Stimulated activated naive B cell treated with anti-CD40 and anti-IgM and Interleukin-4, amounts not matched to agents 10 μg/mL and 1 μg/mL and 100 μg/mL, for 72 hours (primary cell): ENCODE results near the gene BLOC1S4.
"Not testable (repeated sequence)": the region's sequence is repeated elsewhere in the genome, so short reads cannot be mapped to it uniquely, and the experiment has no call there.

ENCODE experiments used
- ATAC-seq, 2 donors: fragments of 150-1000 bp; cut with Tn5 transposase; replicated peaks; 2 replicates each; pipeline ENCODE4 v1.10.0; 2021; ENCODE audit warnings: moderate library complexity in 1 of 2
- DNase-seq: peaks from one replicate; pipeline ENCODE4 v3.0.0; 2021
- H3K27ac Mint-ChIP-seq: one replicate; pipeline ENCODE4 v1.8.0; 2022; ENCODE audit warnings: mild to moderate bottlenecking, mixed read lengths
- H3K27me3 Mint-ChIP-seq, 2 donors: one replicate each; pipeline ENCODE4 v1.8.0; 2022; ENCODE audit warnings: mixed read lengths in 2 of 2
- H3K36me3 Mint-ChIP-seq, 2 donors: one replicate each; pipeline ENCODE4 v1.8.0; 2022; ENCODE audit warnings: mixed read lengths in 2 of 2, mild to moderate bottlenecking in 1 of 2
- H3K4me1 Mint-ChIP-seq, 2 donors: one replicate each; pipeline ENCODE4 v1.8.0; 2022; ENCODE audit warnings: mixed read lengths in 2 of 2, mild to moderate bottlenecking in 1 of 2
- H3K4me3 Mint-ChIP-seq, 2 donors: one replicate each; pipeline ENCODE4 v1.8.0; 2022; ENCODE audit warnings: mild to moderate bottlenecking in 2 of 2, mixed read lengths in 2 of 2, moderate library complexity in 1 of 2
- H3K9me3 Mint-ChIP-seq, 2 donors: one replicate each; pipeline ENCODE4 v1.8.0; 2022; ENCODE audit warnings: mixed read lengths in 2 of 2, mild to moderate bottlenecking in 1 of 2

BLOC1S4 gene

DNA sequence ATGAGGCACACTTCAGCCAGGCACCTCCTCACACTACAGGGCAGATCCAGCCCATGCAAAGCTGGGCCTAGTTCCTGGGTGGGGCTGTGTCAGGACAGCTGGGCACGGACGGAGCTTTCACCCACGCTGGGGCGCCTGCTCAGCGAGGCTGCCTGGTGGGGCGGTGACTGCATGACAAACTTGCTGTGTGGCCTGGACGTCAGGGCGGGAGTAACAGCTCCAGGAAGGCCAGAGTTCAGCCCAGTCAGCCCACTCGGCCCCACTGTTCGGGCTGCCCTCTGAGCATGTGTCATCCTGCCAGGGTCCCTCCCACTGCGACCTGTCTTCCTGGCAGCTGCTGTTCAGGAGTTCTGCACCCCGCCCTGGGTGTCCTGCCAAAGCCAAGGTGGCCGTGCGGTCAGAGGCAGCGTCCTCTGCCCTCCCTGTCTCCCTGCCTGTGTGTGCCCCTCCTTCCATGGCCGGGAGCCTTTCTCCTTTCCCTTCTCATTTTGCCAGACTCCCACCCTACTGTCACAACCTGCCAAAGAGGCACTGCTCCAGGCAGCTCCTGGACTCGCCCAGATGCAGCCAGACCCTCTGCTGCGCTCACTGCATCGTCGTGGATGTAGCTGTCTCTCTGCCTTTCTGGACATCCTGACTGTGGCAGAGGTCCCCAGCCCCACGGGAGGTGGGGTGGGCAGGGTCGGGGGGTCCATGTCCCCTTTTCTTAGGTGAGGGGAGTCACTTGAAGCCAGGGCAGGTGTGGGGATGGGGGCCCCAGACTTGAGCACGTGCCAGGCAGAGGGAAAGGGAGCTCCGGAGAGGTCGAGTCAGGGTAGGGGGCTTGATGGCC, 33.6 kb downstream of the BLOC1S4 start:
- DNase-seq: no peak
- Mint-ChIP-seq H3K36me3 (no peaks in the 10 kb centered on the region), H3K27ac (no peak overlapping the region), H3K27me3 (peaks cover 13% of the 10 kb centered on the region in 2 donors), H3K9me3 (peaks cover 0 to 1% of the 10 kb centered on the region in 2 donors), H3K4me1 (peaks cover 0 to 3% of the 10 kb centered on the region in 2 donors), H3K4me3 (no peak overlapping the region)
- ATAC-seq: no peak

GRCh38 chr4:6750286-6751221, 34.6 kb downstream of the BLOC1S4 start:
- no peaks in the 10 kb centered on the region for H3K36me3 Mint-ChIP-seq
- no peak overlapping the region for H3K4me3 Mint-ChIP-seq
- H3K9me3 Mint-ChIP-seq: no peaks in the 10 kb centered on the region
- DNase-seq: no peak
- no peak overlapping the region for H3K27ac Mint-ChIP-seq
- peaks cover 0 to 3% of the 10 kb centered on the region in 2 donors for H3K4me1 Mint-ChIP-seq
- peaks cover 7 to 8% of the 10 kb centered on the region in 2 donors for H3K27me3 Mint-ChIP-seq
- no peak for ATAC-seq

DNA sequence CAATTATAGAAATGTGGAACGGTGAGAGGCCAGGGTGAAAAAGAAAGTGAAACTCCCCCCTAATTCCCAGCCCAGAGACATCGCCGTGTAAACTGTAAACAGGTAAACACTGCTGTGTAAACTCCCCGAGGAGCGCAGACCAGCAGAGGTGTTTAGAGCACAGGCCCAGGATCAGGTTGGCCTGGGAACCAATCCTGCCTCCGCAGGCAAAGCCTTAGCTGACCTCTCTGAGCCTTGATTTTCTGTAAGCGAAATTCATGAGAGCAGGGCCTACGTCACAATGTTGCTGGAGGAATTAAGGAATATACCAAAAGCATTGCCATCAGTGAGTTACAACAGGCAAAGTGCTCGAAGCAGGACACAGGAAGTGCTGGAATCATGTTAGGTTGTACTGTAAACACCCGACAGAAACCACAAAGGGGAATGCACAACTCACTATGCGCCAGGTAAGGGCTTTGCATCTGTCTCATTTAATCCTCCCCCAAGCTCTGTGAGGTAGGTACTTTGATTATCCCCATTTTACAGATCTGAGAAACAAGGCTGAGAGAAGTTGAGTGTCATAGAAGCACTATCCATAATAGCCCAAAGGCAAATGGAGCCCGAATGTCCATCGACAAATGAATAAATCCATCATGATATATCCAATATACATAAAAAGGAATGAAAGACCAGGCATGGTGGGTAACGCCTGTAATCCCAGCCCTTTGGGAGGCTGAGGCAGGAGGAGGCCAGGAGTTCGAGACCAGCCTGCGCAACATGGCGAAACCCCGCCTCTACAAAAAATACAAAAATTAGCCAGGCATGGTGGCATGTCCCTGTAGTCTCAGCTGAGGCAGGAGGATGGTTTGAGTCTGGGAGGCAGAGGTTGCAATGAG, 35.9 kb downstream of the BLOC1S4 start:
- no peak for ATAC-seq
- Mint-ChIP-seq H3K4me3 (no peak overlapping the region), H3K9me3 (no peaks in the 10 kb centered on the region), H3K4me1 (peaks cover 0 to 3% of the 10 kb centered on the region in 2 donors), H3K36me3 (no peaks in the 10 kb centered on the region), H3K27me3 (peaks cover 7 to 8% of the 10 kb centered on the region in 2 donors), H3K27ac (no peak overlapping the region)
- no peak for DNase-seq

GRCh38 chr4:6752486-6752829, 36.5 kb downstream of the BLOC1S4 start:
- H3K4me3 Mint-ChIP-seq: no peak overlapping the region
- no peak overlapping the region for H3K27ac Mint-ChIP-seq
- H3K36me3 Mint-ChIP-seq: no peaks in the 10 kb centered on the region
- H3K4me1 Mint-ChIP-seq: peaks cover 0 to 3% of the 10 kb centered on the region in 2 donors
- DNase-seq (no peak), ATAC-seq (no peak)
- no peaks in the 10 kb centered on the region for H3K9me3 Mint-ChIP-seq
- H3K27me3 Mint-ChIP-seq: peaks cover 4 to 7% of the 10 kb centered on the region in 2 donors

- no peak overlapping the region for H3K27ac Mint-ChIP-seq
- ATAC-seq: no peak
- H3K4me1 Mint-ChIP-seq: peaks cover 0 to 3% of the 10 kb centered on the region in 2 donors
- no peak for DNase-seq
- H3K9me3 Mint-ChIP-seq: no peaks in the 10 kb centered on the region
- H3K27me3 Mint-ChIP-seq: peaks cover 4 to 7% of the 10 kb centered on the region in 2 donors
- H3K36me3 Mint-ChIP-seq: no peaks in the 10 kb centered on the region
- no peak overlapping the region for H3K4me3 Mint-ChIP-seq
Observed at GRCh38 chr4:6753103-6753560, 37.2 kb downstream of the BLOC1S4 start.

GRCh38 chr4:6753891-6754290, 37.9 kb downstream of the BLOC1S4 start:
- H3K4me1 Mint-ChIP-seq: peaks cover 0 to 3% of the 10 kb centered on the region in 2 donors
- DNase-seq (no peak), ATAC-seq (no peak)
- peaks cover 4 to 11% of the 10 kb centered on the region in 2 donors for H3K27me3 Mint-ChIP-seq
- H3K27ac Mint-ChIP-seq: no peak overlapping the region
- no peak overlapping the region for H3K4me3 Mint-ChIP-seq
- no peaks in the 10 kb centered on the region for H3K36me3 Mint-ChIP-seq
- H3K9me3 Mint-ChIP-seq: no peaks in the 10 kb centered on the region

DNA sequence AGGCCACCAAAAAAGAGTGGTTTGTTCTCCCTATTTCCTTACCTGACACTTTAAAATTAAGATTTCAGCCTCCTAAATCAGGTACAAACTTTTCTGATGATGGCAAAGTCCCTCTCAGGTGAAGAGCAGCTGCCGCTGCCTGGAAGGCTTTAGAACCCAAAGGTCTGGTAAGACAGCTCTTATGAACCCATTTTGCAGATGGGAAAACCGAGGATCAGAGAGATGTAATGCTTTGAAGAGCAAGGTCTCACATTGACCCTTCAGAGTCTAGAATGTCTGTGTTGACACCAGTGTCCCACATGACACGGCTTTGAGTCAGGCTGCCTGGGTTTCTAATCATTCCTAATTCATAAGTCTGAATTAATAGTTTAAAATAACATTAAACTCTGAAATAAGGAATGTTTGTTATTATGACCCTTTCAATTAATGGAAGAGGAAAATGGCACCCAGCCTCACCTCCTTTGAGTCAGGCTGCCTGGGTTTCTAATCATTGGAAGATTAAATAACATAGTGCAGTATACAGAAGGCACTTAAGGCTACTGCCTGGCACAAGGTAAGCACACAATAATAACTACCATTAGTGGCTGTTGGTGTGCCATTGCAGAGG, 38.6 kb downstream of the BLOC1S4 start:
- Mint-ChIP-seq H3K36me3 (no peaks in the 10 kb centered on the region), H3K4me1 (peaks cover 0 to 3% of the 10 kb centered on the region in 2 donors), H3K9me3 (no peaks in the 10 kb centered on the region), H3K4me3 (no peak overlapping the region), H3K27me3 (peaks cover 2 to 8% of the 10 kb centered on the region in 2 donors), H3K27ac (no peak overlapping the region)
- ATAC-seq (no peak), DNase-seq (no peak)

- ATAC-seq (no peak), DNase-seq (no peak)
- Mint-ChIP-seq H3K4me1 (peaks cover 0 to 3% of the 10 kb centered on the region in 2 donors), H3K27ac (no peak overlapping the region), H3K36me3 (no peaks in the 10 kb centered on the region), H3K27me3 (peaks cover 0 to 6% of the 10 kb centered on the region in 2 donors), H3K4me3 (no peak overlapping the region), H3K9me3 (no peaks in the 10 kb centered on the region)
Observed at GRCh38 chr4:6755088-6755753, 39.2 kb downstream of the BLOC1S4 start.

DNA sequence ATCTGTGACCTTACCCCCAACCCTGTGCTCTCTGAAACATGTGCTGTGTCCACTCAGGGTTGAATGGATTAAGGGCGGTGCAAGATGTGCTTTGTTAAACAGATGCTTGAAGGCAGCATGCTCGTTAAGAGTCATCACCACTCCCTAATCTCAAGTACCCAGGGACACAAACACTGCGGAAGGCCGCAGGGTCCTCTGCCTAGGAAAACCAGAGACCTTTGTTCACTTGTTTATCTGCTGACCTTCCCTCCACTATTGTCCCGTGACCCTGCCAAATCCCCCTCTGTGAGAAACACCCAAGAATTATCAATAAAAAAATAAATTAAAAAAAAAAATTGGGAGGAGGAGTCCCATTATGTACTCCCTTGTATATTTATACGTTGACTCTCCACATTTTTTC, 40.4 kb downstream of the BLOC1S4 start:
- not testable (repeated sequence) for H3K27ac Mint-ChIP-seq, ATAC-seq, H3K4me3 Mint-ChIP-seq, H3K36me3 Mint-ChIP-seq, H3K9me3 Mint-ChIP-seq, H3K4me1 Mint-ChIP-seq, DNase-seq
- H3K27me3 Mint-ChIP-seq: peaks cover 8 to 17% of the 10 kb centered on the region in 2 donors

- Mint-ChIP-seq H3K4me3 (no peak overlapping the region), H3K27ac (no peak overlapping the region), H3K9me3 (no peaks in the 10 kb centered on the region), H3K36me3 (no peaks in the 10 kb centered on the region), H3K27me3 (peaks cover 17 to 21% of the 10 kb centered on the region in 2 donors), H3K4me1 (peaks cover 0 to 4% of the 10 kb centered on the region in 2 donors)
- DNase-seq (no peak), ATAC-seq (no peak)
Observed at GRCh38 chr4:6758728-6759127, 42.8 kb downstream of the BLOC1S4 start.

GRCh38 chr4:6760865-6761264, 44.9 kb downstream of the BLOC1S4 start:
- ATAC-seq (no peak), DNase-seq (no peak)
- H3K4me1 Mint-ChIP-seq: peaks cover 0 to 4% of the 10 kb centered on the region in 2 donors
- H3K27ac Mint-ChIP-seq: no peak overlapping the region
- H3K27me3 Mint-ChIP-seq: peaks cover 17 to 27% of the 10 kb centered on the region in 2 donors
- no peak overlapping the region for H3K4me3 Mint-ChIP-seq
- H3K9me3 Mint-ChIP-seq: no peaks in the 10 kb centered on the region
- H3K36me3 Mint-ChIP-seq: no peaks in the 10 kb centered on the region

- Mint-ChIP-seq H3K4me1 (peaks cover 0 to 4% of the 10 kb centered on the region in 2 donors), H3K4me3 (no peak overlapping the region), H3K36me3 (no peaks in the 10 kb centered on the region), H3K9me3 (no peaks in the 10 kb centered on the region), H3K27me3 (peaks cover 22 to 33% of the 10 kb centered on the region in 2 donors), H3K27ac (no peak overlapping the region)
- DNase-seq: no peak
- no peak for ATAC-seq
Observed at GRCh38 chr4:6761649-6762615, 46.0 kb downstream of the BLOC1S4 start.
